ENCODE data around the gene FOXL1.

The FOXL1 gene

DNA sequence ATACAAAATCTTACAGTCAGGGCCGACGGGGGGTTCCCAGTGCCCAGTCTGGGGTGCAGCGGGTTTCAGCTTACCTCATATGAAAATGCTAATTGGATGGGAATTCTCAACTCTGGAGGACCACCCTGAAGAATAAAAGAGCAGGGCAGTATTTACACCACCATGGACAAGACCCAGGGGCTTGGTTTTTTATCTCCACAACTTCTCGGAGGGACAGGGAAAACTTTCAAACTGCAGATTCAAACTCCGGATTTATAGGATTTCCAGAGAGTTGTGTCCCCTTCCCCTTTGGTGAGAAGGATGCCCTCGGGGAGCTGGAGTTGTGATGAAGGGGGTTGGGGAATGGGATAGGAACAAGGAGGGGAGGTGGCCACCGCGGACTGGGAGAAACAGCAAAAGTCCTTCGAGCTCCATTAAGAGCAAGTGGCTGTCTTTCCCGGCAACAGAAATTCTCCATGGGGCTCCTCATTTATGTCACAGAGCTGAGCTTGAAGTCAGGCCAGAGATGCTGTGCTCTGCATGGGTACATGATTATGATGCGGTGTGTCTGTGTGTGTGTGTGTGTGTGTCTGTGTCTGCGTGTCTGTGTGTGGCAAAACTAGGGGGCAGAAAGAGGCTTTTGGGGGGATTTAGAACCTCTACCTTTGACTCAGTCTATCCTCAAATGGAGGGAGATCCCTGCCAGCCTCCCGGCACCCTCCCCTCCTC is 15.7 kb downstream of the FOXL1 start:
- in situ Hi-C loops (cut with HindIII; ENCODE audit: low sequenced_read_pairs), result loop anchor here (5.0 kb wide), 1 partner anchor 68 kb away; no protein-coding TSS in a partner anchor
- TF ChIP-seq, protein P1, sequence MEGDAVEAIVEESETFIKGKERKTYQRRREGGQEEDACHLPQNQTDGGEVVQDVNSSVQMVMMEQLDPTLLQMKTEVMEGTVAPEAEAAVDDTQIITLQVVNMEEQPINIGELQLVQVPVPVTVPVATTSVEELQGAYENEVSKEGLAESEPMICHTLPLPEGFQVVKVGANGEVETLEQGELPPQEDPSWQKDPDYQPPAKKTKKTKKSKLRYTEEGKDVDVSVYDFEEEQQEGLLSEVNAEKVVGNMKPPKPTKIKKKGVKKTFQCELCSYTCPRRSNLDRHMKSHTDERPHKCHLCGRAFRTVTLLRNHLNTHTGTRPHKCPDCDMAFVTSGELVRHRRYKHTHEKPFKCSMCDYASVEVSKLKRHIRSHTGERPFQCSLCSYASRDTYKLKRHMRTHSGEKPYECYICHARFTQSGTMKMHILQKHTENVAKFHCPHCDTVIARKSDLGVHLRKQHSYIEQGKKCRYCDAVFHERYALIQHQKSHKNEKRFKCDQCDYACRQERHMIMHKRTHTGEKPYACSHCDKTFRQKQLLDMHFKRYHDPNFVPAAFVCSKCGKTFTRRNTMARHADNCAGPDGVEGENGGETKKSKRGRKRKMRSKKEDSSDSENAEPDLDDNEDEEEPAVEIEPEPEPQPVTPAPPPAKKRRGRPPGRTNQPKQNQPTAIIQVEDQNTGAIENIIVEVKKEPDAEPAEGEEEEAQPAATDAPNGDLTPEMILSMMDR (IDR thresholded peaks at IDR 0.05; ENCODE audit: low read depth, low read length, missing control alignments), result no peak
- no peak overlapping the region for H3K4me3 ChIP-seq (ENCODE audit: low read depth, low read length)
- DNase-seq (ENCODE audit: low read depth), result no peak

DNA sequence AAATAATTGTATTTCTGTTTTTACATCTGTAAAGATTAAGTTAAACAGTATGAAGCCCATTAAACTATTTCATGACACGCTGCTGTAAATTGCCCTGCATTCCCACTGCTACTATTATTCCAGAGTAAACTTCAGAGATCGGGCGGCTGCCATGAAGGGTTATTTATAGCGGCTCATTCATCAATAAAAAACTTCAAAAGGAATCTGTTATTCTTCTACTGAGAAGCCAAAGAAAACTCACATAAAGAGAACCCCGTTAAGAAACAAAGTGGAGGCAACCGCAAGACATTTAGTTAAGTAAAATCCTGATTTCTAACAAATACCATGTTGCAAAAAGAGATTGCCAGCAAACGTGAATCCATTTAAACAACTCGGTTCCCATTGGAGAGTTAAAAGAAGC is 16.4 kb downstream of the FOXL1 start:
- no peak overlapping the region for H3K4me3 ChIP-seq (ENCODE audit: low read depth, low read length)
- no peak for DNase-seq (ENCODE audit: low read depth)
- in situ Hi-C loops (cut with HindIII; ENCODE audit: low sequenced_read_pairs), result loop anchor here (5.0 kb wide), 1 partner anchor 68 kb away; no protein-coding TSS in a partner anchor
- TF ChIP-seq, protein P1 (IDR thresholded peaks at IDR 0.05; ENCODE audit: low read depth, low read length, missing control alignments), result no peak

DNA sequence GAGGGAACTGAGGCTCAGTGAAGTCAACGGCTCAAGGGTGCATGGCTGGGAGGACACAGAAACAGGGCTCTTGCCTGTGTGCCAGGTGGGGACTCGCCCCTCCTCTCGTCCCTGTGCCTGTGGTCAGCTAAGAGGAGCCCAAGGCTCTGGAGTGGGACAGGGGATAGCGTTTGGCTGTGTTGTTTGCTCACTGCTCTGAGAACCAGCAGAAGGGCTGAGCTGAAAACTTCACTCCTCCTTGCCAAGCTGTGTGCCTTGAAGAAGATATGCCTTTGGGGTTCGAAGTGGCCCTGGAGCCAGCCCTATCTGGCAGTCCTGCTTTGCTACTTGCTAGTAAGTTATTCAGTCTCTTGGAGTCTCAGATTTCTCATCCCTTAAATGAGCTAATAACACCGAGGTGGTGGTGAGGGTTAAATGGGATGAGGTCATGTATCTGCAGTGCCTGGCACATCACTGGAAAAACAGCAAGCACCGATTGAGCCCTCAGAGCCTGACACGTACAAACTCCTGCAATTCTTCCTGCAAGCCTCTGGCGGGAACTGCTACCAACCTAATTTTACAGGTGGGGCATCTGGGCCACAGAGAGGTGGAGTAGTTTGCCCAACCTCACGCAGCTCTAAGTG is 17.7 kb downstream of the FOXL1 start:
- no peak for DNase-seq (ENCODE audit: low read depth)
- in situ Hi-C loops (cut with HindIII; ENCODE audit: low sequenced_read_pairs), result no loop called here
- TF ChIP-seq, protein P1 (IDR thresholded peaks at IDR 0.05; ENCODE audit: low read depth, low read length, missing control alignments), result no peak
- H3K4me3 ChIP-seq (ENCODE audit: low read depth, low read length), result no peak overlapping the region

DNA sequence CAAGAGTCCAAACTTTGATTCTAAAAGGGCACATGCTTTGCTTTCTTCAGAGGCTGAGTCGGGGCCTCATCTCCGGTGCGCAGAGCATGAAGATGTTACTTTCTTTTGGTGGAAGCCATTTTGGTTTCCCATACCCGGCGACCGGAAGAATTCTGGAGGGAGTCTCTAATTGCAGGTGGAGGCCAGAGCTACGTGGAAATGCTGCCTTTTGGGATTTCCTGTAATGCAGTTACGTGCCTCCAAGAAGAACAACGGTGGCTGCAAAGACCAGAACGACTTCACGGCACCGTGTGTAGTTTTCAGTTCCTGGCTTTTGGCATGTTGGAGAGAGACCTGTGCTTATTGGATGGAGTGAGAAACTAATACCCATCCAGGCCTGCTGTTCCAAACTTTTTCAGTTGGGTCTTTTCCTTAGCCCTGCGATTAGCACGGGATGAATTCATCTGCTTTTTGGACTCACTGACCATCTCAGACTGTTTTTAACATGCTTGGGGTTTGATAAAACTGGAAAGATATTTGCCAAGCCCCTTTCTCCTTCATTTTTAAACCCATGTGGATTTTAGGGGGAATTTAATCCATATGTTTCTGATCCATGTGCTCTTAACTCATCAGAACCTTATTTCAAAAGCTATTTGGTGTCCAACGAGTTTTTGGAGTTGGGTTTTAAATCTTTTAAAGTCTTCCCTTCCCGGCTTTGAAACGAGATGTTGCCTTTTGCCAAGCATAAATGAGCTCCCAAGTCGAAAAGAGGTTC is 19.0 kb downstream of the FOXL1 start:
- H3K4me3 ChIP-seq (ENCODE audit: low read depth, low read length), result no peak overlapping the region
- no peak for DNase-seq (ENCODE audit: low read depth)
- in situ Hi-C loops (cut with HindIII; ENCODE audit: low sequenced_read_pairs), result no loop called here
- TF ChIP-seq, protein P1 (IDR thresholded peaks at IDR 0.05; ENCODE audit: low read depth, low read length, missing control alignments), result no peak

DNA sequence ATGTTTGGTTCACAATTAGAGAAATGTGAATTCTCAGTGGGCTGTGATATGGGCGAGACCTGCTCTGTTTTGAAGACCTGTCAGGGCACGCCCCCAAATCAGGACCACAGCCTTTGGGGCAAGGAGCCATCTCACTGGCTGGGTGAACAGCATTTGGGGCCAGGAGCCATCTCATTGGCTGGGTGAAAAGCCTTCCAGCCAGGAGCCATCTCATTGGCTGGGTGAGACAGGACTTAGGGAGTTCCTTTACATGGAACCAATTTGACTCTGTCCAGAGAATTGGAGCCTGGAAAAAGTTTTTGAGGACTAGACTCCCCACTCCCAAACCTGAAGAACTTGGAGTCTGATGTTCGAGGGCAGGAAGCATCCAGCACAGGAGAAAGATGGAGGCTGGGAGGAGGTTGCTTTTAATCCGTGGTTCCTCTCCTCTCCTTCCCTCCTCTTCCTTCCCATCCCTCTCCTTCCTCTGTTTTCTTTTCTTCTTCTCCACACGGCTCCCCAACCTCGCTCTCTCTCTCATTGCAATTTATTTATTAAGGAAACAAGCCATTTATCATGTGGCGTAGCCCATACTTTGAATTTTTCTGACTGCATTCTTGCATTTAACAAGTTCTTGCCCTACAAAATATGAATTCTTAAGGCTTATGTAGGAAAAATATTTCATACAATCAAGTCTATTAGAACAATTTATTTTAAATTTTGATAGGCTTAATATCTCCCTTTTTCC is 19.7 kb downstream of the FOXL1 start:
- H3K4me3 ChIP-seq (ENCODE audit: low read depth, low read length), result no peak overlapping the region
- TF ChIP-seq, protein P1 (IDR thresholded peaks at IDR 0.05; ENCODE audit: low read depth, low read length, missing control alignments), result no peak
- DNase-seq (ENCODE audit: low read depth), result no peak
- in situ Hi-C loops (cut with HindIII; ENCODE audit: low sequenced_read_pairs), result no loop called here

All from astrocyte of the cerebellum (primary cell).